Stimulated activated CD8-positive, alpha-beta memory T cell treated with anti-CD3 and anti-CD28 coated beads, Interleukin-4, amount 100 ng/mL, for 48 hours (primary cell): ENCODE measurements around the gene HIGD2B.
A peak's percentile ranks its signal among the peaks of the same experiment; 100 is the strongest.
"Not testable (repeated sequence)": the region's sequence is repeated elsewhere in the genome, so short reads cannot be mapped to it uniquely, and the experiment has no call there.

Experiments used
- DNase-seq: peaks from one replicate; pipeline ENCODE4 v3.0.0-alpha.2; 2020

The HIGD2B gene, protein sequence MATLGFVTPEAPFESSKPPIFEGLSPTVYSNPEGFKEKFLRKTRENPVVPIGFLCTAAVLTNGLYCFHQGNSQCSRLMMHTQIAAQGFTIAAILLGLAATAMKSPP

DNA sequence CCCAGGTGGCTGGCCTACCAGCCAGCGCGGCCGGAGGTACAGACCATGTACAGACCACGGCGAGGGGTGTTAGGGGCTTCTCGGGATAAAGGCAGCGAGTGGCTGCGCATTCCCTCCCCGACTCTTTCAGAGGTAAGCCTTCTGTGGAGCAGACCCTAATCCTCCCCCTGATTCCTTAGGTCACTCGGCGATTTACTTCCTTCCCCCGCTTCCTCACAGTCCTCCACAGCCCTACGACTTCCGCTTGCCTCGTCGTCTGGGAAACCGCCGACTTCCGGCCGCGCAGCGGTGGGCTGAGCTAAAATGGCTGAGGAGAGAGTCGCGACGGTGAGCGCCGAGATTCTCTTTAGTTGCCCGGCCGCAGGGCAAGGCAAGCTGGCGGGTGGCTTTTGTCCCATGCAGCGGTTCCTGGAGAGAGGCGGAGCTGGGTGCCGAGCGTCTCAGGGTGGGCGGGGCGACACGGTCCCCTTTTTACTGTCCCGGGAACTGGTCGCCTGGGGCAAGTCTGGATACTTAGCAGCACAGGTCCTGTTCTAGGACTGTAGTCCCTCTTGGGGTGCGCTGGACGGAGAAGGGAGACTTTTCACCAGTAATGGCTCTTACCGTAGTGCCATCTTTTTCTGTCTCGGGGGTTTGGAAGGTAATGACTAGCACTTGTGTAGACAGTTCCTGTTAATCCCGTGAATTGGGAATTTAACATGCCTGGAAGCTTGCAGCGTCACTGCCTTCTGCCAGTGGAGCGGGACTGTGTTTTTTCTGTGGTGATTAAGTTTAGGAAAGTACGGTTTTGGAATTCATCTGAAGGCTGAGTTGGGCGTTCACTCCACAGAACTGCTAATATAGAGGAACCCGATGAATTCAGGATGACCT is at the start of gene HIGD2B, which contains the start of gene BBS4:
TSS of gene HIGD2B (minus strand) at position 258 of the 870 bp plus-strand sequence. CDS start 9,808 bp downstream, outside the sequence.
TSS of gene BBS4 (plus strand) at position 283 of the 870 bp plus-strand sequence. CDS start at position 304, 21 bp downstream.
- peak; percentile 92 for DNase-seq

DNA sequence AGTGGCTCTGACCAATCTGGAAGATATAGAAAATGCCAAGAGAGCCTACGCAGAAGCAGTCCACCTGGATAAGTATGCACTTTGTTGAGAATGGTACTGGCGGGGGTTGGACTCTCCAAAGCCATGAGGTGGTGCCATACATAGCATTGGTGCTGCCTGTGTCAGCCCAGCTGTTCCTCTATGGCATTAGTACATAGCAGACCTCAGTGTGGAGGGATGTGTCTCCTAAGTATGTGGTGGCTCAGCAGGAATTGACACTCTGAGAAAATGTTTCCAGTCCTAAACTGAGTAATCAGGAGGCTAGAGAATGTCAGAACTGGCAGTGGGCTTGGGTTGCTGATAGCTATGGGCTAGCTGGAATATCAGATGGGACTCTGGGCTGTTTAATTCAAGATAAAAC is 49.1 kb upstream of the HIGD2B start:
- no peak for DNase-seq

DNA sequence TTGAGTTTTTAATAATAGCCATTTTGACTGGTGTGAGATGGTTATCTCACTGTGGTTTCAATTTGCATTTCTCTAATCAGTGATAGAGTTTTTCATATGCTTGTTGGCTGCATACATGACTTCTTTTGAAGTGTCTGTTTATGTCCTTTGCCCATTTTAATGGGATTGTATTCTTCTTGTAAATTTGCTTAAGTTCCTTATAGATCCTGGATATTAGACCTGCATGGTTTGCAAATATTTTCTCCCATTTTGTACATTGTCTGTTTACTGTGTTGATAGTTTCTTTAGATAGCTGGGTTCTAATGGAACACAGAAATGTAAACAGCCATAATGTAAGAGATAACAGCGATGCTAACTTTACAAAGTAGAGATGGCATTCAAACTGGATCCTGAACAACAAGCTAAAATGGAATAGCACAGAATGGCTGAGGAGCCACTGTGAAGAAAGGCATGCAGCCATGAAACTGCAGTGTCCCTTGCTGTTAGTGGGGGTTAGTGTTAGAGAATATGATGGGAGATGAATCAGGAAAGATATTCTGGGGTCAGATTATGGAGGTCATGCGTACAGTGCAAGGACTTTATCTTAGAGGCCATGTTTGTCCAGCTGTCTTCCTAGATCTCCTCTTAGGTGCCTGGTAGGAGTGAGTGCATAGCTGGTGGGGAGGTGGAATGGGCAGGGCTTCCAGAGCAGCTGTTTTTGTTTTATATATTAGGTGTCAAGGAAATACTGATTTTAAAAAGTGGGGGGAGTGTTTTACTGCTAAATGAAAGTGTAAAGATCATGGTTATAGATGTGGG is 48.2 kb upstream of the HIGD2B start:
- DNase-seq = no peak

DNA sequence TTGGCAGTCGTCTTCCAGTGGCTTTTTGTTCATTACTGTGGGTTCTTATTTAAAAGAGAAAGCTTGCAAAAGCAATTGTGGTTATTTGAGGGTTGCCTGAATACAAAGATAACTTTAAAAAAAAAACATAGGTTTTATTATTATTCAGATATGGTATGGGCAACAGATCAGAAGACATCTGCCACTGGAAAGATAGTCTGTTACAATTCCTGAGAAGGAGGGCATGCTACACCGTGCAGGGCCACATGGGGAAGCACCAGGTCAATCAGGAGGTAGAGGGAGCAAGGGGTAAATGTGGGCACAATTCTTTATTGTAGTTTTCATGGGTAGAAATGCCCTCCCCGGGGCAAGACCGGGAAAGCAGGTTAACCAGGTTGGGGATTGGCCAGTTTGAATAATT is 46.5 kb upstream of the HIGD2B start:
- no peak for DNase-seq

DNA sequence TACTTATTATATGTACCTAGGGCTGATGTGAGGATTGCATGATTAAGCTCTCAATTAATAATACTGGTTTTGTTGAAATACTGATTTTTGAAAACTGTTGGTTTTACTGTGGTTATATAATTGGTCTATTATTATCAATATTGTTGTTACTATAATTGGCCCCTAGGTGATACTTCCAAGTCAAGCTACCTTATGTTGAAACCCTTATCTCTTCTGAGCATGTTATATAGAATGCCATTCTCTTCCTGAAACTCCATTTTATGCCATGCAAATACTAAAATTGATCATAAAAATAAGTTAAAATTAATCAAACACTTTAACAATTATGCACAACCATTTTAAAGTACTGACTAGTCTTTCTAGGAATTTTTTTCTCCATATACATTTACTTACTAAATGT is 46.1 kb upstream of the HIGD2B start:
- DNase-seq = no peak

DNA sequence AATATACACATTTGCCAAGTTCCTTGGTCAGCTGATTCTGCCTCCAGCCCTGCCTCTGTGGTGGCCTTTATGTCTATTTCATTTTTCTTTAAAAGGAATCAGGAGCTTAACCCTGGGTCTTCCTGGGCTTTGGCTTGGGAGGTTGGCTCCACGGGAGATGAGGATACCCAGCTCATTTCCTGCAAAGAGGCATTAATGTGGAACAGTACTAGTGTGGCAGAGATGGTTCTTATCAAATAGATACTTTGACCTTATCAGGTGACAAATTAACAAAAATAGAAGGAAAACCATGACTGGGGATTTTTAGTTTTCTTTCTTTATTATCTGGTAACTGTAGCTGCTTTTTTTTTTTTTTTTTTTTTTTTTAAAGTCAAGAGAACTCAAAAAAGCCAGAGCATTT is 42.8 kb upstream of the HIGD2B start:
- DNase-seq = no peak

DNA sequence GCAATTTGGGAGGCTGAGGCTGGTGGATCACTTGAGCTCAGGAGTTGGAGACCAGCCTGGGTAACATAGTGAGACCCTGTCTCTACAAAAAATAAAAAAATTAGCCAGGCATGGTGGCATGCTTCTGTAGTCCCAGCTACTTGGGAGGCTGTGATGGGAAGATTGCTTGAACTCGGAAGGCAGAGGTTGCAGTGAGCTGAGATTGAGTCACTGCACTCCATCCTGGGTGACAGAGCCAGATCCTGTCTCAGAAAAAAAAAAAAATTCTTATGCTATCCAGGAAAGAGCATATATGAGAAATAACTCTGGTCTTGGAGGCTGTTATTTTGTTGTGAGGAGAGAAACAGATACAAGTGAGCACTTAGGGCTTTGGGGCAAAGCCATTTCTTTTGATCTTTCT is 42.3 kb upstream of the HIGD2B start:
- not testable (repeated sequence) for DNase-seq

DNA sequence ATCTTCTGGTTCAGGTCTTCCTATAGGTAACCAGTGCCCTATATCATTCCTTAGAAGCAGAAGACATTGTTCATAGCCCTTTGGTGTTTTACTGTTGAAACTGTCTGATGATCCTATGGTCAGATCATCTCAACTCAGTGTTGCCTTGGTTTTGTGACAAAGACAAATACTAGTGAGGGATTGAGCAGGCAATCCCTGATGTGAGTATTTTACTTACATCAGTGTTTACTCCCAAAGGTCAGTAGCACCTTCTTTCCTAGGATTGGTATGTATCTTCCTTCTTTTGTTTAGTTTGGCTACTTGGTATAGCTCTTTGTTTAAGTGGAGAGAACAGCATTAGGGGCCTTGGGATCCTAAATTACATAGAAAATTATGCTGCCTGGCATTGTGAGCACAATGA is 41.2 kb upstream of the HIGD2B start:
- DNase-seq = no peak

DNA sequence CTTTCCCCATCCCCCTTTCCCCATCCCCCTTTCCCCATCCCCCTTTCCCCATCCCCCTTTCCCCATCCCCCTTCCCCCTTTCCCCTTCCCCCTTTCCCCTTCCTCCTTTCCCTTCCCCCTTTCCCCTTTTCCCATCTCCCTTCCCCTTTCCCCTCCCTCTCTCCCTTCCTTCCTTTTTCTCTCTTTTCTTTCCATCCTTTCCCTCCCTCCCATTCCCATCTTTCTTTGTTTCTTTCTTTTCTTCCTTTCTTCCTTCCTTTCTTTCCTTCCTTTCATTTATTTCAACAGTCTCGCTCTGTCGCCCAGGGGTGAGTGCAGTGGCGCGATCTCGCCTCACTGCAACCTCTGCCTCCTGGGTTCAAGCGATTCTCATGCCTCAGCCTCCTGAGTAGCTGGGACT is 39.9 kb upstream of the HIGD2B start:
- not testable (repeated sequence) for DNase-seq

DNA sequence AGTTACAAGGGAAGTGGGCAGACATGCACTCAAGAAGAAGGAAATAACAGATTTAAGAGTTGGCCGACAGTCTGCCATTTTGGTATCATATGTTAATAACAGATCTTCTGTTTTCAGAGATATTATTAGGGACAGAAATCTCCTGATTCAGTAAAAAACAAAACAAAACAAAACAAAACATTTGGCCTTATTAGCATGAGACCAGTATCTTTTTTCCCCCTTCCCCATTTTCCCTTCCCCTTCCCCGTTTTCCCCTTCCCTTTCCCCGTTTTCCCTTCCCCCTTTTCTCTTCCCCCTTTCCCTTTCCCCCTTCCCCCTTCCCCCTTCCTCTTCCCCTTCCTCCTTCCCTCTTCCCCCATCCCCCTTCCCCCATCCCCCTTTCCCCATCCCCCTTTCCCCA is 39.5 kb upstream of the HIGD2B start:
- DNase-seq = no peak

DNA sequence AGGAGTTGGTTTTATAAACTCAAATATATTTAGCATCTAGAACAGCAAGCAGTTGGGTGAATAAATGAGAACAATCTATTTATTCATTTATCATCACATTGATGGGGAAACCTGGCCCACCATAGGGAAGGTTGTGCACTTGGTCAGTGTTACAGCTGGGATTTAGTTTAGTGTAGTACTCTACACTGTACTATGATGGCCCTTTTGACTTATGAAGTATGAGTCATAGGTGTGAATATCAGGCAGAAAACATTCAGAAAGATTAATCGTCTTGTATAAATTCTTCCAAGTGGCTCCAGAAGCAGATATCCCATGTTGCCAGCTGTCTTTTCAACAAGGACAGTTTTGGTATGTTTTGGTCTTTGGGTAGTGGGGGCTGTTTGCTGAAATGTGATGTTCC is 38.0 kb upstream of the HIGD2B start:
- DNase-seq = no peak

DNA sequence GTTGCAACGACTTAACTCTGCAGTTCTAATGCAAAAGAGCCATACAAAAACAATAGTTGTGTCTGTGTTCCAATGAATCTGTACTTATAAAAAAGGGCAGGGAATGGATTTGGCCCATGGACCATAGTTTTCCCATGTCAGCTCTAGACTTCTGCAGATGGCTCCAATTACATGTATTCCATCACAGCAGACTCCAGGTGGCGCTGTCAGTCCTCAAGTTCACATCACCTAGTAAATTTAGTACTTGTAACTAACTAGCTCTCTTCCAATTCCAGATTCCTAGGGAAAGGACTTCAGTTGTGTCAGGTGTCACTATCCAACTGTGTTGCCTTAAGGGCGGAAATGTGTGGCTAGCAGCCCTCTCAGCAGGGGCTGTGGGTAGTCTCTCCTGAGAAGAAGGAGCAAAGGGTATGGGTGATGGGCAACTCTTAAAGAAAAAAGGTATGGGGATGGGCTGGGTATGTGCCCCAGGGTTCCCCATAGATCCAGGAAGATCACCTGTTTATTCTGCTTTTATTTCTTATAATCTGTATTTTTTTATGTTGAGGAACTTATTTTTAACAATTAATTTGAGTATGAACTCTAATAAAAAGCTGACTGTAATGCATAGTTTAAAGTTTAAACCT is 36.2 kb upstream of the HIGD2B start:
- DNase-seq = peak; percentile 83

DNA sequence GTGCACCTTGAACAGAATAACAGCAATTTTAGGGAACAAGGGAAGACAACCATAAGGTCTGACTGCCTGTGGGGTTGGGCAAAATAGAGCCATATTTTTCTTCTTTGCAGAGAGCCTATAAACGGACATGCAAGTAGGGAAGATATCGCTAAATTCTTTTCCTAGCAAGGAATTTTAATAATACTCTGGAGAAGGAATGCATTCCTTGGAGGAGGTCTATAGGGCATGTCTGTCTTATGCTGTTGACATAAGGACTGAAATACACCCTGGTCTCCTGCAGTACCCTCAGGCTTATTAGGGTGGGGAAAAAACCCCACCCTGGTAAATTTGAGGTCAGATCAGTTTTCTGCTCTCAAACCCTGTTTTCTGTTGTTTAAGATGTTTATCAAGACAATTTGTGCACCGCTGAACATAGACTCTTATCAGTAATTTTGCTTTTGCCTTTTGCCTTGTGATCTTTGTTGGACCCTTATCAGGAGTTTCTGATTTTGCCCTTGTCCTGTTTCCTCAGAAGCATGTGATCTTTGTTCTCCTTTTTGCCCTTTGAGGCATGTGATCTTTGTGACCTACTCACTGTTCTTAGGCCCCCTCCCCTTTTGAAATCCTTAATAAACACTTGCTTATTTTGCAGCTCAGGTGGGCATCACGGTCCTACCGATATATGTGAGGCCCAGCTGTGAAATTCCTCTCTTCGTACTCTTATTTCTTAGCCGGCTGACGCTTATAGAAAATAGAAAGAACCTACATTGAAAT is 22.7 kb upstream of the HIGD2B start:
- DNase-seq = not testable (repeated sequence)

DNA sequence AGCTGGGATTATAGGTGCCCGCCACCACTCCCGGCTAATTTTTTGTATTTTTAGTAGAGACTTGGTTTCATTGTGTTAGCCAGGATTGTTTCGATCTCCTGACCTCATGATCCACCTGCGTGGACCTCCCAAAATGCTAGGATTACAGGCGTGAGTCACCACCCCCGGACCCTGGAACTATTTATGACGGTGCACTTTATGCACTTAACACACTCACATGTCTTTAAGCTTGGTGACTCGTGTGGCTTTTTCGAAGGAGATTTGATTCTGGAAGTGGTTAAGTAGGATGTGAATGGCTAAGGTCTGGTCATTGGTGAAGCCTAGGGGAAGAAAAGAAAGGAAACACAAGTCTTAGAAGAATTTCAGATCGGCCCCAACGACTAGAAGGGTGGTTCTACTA is 20.3 kb upstream of the HIGD2B start:
- DNase-seq = no peak

DNA sequence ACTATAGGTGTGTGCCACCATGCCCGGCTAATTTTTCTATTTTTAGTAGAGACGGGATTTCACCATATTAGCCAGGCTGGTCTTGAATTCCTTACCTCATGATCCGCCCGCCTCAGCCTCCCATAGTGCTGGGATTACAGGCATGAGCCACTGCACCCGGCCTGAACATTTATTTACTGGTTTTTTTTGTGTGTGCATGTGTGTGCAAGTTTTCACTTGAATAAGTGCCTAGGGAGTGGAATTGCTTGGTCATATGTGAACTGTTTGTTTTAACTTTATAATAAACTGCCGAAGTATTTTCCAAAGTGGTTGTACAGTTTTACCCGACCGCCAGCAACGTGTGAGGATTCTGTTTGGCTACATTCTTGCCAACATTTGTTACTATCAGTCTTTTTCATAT is 14.1 kb upstream of the HIGD2B start:
- no peak for DNase-seq

DNA sequence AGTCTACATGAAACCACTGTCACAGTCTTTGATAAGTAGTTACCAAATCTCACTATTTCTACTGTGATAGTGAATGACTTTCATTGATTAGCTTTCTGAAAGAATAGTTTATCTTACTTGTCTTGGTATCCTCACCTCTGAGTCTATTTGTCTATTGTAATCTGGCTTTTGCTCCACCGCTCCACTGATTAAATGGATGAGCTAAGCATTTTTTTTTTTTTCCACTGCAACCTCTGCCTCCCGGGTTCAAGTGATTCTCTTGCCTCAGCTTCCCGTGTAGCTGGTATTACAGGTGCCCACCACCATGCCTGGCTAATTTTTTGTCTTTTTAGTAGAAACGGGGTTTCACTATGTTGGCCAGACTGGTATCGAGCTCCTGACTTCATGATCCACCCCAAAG is 13.0 kb upstream of the HIGD2B start:
- DNase-seq = no peak

DNA sequence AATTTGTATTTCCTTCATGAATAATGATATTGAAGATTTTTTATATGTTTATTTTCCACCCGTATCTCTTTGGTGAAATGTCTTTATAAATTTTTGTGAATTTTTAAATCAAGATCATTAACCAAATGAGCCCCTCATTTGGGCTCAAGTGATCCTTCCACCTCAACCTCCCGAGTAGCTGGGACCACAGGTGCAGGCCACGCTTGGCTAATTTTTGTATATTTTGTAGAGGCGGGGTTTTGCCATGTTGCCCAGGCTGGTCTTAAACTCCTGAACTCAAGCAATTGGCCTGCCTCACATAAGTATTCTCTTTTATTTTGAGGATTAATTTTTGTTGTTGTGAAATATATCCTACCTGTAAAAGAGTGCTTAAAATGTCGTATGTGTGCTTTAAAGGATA is 5.0 kb upstream of the HIGD2B start:
- DNase-seq = no peak

DNA sequence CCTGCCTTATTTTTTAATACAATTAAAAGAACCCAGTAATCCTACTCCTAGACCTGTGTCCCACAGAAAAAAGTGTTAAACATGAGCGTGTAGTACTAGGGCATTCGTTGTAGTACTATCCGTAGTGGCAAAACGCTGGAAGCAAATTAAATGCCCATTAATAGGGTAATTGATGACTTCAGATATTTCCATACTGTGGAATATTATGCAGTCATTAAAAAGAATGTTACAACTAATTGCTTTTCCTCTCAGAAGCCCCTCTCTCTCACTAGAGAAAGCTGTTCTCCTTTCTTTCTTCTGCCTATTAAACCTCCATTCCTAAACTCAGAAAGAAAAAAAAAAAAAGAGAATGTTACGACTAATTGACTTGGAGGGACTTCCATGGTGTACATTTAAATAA is 2.7 kb upstream of the HIGD2B start:
- no peak for DNase-seq

DNA sequence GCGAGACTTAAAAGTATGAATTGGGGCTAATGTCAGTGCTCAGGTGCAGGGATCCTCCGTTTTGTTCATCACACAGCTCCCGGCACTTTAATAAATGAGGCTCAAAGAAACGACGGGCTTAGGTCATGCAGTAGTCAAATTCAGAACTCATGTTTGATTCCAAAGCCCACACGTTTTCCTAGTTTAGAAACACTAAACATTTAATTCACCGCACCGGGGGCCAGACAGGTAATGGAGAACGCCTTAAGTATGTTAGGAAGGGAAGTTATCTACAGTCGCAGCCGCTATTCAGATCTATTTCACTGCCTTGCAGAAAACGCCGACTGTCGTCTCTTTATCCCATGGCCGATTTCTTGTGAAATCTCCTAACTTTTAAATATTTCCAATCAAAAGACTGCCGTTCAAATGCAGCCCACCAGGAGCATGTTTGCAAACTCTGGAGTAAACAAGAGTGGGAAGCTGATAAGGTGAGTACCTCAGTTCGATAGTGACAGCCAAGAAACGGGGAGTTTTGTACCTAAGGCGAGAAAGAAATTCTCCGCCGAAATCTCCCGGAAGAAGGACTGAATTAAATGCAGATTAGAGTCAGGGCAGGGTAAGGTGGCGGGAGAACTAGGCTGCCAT is 569 bp downstream of the HIGD2B start:
- DNase-seq = peak; percentile 27

DNA sequence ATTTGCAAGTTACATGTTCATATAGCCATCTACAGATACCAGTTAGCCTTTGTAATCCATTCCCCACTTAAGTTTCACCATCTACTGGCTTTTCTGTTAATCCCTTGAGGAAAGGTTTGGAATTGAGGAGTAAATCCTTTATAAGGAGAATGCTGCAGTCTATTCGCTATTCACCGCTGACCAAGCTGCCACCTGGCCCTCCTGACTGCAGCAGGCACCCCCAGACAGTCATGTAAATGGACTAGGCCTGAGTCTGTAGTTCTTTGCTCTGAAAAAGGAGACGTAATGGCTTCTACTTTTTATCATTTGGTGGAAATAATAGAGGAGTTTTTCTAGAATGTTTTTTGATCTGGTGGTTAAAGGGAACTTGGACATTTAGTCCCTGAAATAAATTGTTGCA is 3.2 kb downstream of the HIGD2B start:
- DNase-seq = no peak

DNA sequence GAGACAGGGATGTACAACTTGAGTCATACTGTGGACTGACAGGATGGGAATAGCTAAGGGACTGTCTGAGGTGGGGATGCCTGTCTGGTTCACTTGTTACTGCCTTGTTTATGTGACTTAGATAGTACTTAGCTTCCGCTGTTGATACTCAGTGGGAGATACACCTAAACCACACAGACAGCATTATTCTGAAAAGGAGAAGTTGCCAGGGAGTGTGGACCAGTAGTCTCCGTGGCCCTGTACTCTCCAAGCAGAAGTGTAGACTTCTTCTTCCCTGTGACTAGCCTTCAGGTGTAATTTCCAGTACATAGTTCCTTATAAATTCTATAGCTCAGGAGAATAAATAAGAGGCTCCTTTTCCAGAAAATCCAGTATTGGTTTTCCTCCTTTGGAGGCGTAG is 5.1 kb downstream of the HIGD2B start:
- no peak for DNase-seq

DNA sequence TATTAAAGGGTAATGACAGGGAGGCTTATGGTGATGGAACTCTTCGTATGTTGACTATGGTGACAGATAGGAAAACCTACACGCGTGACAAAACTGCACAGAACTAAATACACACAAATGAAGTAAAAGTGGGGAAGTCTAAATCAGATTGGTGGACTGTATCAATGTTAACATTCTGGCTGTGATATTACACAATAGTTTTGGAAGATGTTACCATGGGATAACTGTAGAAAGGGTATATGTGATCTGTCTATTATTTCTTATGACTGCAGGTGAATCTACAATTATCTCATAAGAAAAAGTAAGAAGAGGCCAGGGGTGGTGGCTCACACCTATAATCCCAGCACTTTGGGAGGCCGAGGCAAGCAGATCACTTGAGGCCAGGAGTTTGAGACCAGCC is 9.1 kb downstream of the HIGD2B start:
- DNase-seq = no peak
